ENCODE data around the gene GJD3. TPM values are rescaled to one million over a fixed set of nuclear protein-coding genes. Genes with fewer than 3 reads are reported as not detected.

The GJD3 gene
- total RNA-seq, 2 donors from 2014 or later: not detected

DNA sequence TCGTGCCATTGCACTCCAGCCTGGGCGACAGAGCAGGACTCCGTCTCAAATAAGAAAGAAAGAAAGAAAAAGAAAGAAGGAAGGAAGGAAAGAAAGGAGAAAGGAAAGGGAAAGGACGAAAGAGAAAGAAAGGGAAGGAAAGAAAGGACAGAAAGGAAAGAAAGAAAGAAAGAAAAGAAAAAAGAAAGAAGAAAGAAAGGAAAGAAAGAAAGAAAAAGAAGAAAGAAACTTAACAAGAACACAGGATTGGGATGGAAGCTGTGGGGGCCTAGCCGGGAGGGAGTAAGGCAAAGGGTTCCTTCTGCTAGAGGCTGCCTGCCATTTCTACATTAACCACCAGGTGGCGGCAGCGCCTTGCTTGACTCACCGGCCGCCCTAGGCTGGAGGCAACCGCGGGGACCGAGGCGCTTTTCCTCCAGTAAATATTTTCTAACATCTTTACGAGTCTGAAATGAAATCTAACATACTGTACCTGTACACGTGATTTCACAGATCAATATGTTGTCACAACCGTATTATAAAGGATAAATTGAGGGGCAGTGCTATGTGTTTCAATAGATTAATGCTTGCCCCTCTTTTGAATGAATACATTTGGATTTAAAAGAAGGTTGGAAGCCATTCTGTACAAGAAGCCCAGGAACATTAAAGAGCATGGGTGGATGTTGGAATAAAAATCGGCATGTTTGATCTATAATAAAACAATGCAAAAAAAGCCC, 6.1 kb downstream of the GJD3 start:
- peak overlapping the region in 1 of 2 donors; percentile 72 for H3K27ac Mint-ChIP-seq
- DNase-seq (ENCODE audit: low spot score in 2 of 2) (peak; percentile 85 to 96), ATAC-seq (peak; percentile 48 to 51)
- H3K9me3 Mint-ChIP-seq: no peaks in the 10 kb centered on the region
- no peaks in the 10 kb centered on the region for H3K36me3 Mint-ChIP-seq

- Mint-ChIP-seq H3K36me3 (no peaks in the 10 kb centered on the region), H3K9me3 (no peaks in the 10 kb centered on the region), H3K27ac (no peak overlapping the region)
- DNase-seq (ENCODE audit: low spot score in 2 of 2): no peak
- no peak for ATAC-seq
These were observed 7.3 kb downstream of the GJD3 start for GRCh38 chr17:40356990-40357881.

DNA sequence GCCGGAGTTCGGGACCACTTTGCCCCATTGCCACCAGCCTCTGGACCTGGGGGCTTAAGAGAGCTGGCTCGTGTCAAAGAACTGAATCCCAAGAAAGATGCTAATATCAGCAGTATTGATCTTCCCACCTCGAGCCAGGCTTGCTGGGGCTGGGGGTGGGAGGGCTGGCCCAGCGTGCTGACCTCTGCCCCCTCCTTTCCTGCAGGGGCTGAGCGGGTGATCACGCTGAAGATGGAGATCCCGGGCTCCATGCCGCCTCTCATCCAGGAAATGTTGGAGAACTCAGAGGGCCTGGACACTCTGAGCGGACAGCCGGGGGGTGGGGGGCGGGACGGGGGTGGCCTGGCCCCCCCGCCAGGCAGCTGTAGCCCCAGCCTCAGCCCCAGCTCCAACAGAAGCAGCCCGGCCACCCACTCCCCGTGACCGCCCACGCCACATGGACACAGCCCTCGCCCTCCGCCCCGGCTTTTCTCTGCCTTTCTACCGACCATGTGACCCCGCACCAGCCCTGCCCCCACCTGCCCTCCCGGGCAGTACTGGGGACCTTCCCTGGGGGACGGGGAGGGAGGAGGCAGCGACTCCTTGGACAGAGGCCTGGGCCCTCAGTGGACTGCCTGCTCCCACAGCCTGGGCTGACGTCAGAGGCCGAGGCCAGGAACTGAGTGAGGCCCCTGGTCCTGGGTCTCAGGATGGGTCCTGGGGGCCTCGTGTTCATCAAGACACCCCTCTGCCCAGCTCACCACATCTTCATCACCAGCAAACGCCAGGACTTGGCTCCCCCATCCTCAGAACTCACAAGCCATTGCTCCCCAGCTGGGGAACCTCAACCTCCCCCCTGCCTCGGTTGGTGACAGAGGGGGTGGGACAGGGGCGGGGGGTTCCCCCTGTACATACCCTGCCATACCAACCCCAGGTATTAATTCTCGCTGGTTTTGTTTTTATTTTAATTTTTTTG, 8.5 kb downstream of the GJD3 start:
- Mint-ChIP-seq H3K27ac (no peak overlapping the region), H3K9me3 (no peaks in the 10 kb centered on the region), H3K36me3 (no peaks in the 10 kb centered on the region)
- no peak for ATAC-seq
- DNase-seq (ENCODE audit: low spot score in 2 of 2): no peak

DNA sequence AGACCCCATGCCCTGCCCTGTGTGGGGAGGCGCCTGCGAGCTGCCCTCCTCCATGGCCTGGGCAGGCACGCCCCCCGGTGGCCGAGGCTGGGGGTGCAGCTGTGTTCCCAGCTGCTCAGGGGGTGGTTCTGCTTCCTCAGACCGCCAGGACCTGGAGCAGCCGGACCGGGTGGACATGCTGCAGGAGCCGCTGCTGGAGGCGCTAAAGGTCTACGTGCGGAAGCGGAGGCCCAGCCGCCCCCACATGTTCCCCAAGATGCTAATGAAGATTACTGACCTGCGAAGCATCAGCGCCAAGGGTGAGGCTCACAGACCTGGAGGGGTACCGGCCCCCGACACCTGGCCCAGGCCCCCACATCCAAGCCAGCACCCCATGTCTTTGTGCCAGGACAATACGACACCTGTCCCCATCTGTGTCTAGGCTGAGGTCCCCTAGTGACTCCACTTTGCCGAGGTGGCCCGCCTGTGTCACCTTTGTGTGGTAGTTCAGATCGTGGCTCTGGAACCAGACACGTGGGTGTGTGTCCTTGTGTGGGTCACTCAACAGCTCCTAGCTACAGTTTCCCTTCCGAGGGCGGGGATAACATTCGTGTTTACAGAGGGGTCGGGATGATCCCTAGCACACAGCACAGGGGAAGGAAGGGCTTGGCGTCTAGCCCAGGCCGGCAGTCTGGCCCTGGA, 9.3 kb downstream of the GJD3 start:
- DNase-seq (ENCODE audit: low spot score in 2 of 2): peak; percentile 76 to 95
- ATAC-seq: peak; percentile 74 to 79
- H3K27ac Mint-ChIP-seq: peak overlapping the region in 1 of 2 donors; percentile 44
- H3K36me3 Mint-ChIP-seq: no peaks in the 10 kb centered on the region
- no peaks in the 10 kb centered on the region for H3K9me3 Mint-ChIP-seq

DNA sequence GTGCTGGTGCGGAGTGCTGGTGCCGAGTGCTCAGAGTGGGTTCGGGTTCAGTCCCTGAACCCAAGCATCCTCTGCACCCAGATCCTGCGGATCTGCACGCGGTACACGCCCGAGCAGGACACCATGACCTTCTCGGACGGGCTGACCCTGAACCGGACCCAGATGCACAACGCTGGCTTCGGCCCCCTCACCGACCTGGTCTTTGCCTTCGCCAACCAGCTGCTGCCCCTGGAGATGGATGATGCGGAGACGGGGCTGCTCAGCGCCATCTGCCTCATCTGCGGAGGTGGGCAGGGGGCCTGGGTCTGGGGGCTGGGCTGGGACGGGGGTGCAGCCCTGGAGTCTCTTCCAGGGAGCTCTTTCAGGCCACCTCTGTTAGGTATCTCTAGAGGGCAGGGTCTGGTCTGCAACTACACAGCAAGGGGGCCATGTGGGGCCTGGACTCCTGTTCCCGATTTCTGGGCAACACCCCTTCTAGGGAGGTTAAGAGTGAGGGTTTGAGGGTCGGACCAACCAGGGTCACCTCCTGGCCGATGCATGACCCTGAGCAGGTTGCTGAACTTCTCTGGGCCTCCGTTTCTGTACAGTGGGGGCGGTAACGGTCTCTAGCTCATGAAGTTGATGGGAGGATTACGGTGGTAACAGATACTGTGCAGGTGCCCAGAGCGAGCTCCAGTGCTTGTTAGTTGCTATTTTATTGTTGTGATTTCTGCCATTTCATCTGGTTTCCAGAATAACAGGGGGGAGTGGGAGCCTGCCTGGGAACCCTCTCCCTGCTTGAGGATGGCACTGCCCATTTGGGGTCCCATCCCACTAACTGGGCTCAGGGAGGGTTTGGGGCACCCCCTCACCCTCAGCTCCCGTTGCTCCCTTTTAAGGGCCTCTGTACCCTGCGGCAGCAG, 10.1 kb downstream of the GJD3 start:
- Mint-ChIP-seq H3K36me3 (no peaks in the 10 kb centered on the region), H3K9me3 (no peaks in the 10 kb centered on the region), H3K27ac (peak overlapping the region in 1 of 2 donors; percentile 29)
- no peak for DNase-seq (ENCODE audit: low spot score in 2 of 2)
- ATAC-seq: no peak

GRCh38 chr17:40352779-40353394, 11.7 kb downstream of the GJD3 start:
- Mint-ChIP-seq H3K9me3 (no peaks in the 10 kb centered on the region), H3K27ac (peak overlapping the region in 1 of 2 donors; percentile 8), H3K36me3 (no peaks in the 10 kb centered on the region)
- DNase-seq (ENCODE audit: low spot score in 2 of 2) (no peak), ATAC-seq (peak in 1 of 2 donors; percentile 49)

DNA sequence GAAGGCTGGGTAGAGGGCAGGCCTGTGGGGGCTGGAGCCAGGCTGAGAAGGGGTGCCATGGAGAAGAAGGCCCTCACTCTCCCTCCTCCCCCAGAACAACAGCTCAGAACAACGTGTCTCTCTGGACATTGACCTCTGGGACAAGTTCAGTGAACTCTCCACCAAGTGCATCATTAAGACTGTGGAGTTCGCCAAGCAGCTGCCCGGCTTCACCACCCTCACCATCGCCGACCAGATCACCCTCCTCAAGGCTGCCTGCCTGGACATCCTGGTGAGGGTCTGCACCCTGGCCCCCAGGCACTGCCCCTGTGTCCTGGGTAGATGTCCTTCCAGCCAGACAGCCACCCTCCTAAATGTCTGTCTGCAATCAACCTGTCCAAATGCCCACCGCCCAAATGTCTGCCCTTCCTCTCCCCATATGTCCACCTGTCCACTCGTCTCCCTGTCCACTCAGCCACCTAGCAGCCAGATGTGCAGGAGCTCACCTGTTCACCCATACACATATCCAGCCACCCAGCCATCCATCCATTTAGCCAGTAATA, 12.2 kb downstream of the GJD3 start:
- H3K27ac Mint-ChIP-seq: peak overlapping the region in 1 of 2 donors; percentile 8
- DNase-seq (ENCODE audit: low spot score in 2 of 2) (no peak), ATAC-seq (no peak)
- H3K36me3 Mint-ChIP-seq: no peaks in the 10 kb centered on the region
- no peaks in the 10 kb centered on the region for H3K9me3 Mint-ChIP-seq

DNA sequence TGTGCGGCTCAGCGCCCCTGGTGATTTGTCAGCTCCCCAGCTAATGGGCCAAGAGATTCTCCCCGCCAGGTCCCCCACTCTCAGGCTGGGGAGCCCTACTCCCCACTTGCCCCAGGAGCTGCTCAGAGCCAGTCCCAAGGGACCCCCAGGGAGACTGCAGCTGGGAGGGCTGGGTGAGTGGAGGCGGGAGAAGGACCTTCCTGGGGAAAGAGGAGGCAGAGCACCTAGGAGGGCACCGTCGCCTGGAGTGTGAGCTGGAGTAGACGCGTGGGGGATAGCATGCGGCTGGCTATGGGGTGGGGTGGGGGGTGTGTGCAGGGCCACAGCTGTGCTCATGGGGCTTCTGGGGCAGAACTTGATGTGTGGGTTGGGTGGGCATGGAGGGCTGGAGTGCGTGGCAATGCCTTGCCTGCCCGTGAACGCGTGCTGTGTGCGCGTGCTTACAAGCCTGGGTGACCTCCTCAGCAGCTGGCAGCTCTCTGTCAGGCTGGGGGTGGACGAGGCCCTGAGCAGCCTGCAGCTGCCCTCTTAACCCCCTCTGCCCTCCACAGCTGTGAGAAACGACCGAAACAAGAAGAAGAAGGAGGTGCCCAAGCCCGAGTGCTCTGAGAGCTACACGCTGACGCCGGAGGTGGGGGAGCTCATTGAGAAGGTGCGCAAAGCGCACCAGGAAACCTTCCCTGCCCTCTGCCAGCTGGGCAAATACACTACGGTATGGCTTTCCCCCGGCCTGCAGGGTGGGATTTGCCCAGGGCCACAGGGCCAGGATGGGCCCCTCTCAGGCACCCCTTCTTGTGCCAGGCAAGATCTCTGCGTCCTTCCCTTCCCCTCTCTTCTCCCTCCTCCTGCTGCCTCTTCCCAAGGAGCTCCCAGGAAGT, 12.9 kb downstream of the GJD3 start:
- DNase-seq (ENCODE audit: low spot score in 2 of 2) (no peak), ATAC-seq (no peak)
- H3K36me3 Mint-ChIP-seq: no peaks in the 10 kb centered on the region
- no peak overlapping the region for H3K27ac Mint-ChIP-seq
- no peaks in the 10 kb centered on the region for H3K9me3 Mint-ChIP-seq

GRCh38 chr17:40350689-40351358, 13.7 kb downstream of the GJD3 start:
- no peak for ATAC-seq
- Mint-ChIP-seq H3K9me3 (no peaks in the 10 kb centered on the region), H3K27ac (peak overlapping the region; percentile 0 to 10), H3K36me3 (no peaks in the 10 kb centered on the region)
- no peak for DNase-seq (ENCODE audit: low spot score in 2 of 2)

DNA sequence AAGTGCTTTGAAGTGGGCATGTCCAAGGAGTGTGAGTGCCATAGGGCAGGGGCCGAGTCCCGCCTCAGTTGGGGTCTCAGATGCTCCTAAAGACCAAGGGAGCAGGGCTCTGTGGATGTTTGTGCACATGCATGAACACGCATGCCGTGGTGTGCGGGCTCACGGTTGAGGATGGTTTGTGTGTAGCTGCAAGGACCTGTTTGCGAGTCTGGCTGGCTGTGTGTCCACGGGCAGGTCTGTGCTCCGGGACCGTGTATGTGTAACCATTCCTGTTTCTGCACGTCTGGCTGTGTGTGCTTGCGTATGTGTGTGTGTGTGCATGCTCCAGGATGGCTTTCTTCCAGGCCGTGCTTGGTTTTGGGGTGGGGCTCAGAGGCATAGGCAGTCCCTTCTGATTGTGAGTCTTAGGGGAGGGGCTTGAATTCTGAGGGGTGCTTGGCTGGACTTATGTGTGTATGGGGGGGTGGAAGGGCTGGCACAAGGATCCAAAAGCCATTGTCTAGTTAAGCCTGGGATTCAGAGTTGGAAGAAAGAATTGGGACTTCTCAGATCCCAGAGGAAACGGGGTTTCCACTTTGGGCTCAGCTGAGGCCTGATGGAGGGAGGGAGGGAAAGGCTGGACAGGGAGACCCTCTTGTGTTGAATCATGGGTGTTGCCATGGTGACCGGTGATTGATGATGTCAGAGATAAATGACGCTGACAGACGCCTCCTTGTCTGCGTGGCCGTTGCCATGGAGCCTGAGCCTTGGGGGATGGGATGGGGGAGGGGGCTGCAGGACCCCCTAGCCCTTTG, 14.4 kb downstream of the GJD3 start:
- peak overlapping the region; percentile 0 to 2 for H3K27ac Mint-ChIP-seq
- ATAC-seq (no peak), DNase-seq (ENCODE audit: low spot score in 2 of 2) (no peak)
- H3K9me3 Mint-ChIP-seq: no peaks in the 10 kb centered on the region
- no peaks in the 10 kb centered on the region for H3K36me3 Mint-ChIP-seq

- Mint-ChIP-seq H3K27ac (peak overlapping the region; percentile 0 to 81), H3K36me3 (no peaks in the 10 kb centered on the region), H3K9me3 (no peaks in the 10 kb centered on the region)
- no peak for ATAC-seq
- no peak for DNase-seq (ENCODE audit: low spot score in 2 of 2)
These were observed 15.1 kb downstream of the GJD3 start for GRCh38 chr17:40349477-40349894.

DNA sequence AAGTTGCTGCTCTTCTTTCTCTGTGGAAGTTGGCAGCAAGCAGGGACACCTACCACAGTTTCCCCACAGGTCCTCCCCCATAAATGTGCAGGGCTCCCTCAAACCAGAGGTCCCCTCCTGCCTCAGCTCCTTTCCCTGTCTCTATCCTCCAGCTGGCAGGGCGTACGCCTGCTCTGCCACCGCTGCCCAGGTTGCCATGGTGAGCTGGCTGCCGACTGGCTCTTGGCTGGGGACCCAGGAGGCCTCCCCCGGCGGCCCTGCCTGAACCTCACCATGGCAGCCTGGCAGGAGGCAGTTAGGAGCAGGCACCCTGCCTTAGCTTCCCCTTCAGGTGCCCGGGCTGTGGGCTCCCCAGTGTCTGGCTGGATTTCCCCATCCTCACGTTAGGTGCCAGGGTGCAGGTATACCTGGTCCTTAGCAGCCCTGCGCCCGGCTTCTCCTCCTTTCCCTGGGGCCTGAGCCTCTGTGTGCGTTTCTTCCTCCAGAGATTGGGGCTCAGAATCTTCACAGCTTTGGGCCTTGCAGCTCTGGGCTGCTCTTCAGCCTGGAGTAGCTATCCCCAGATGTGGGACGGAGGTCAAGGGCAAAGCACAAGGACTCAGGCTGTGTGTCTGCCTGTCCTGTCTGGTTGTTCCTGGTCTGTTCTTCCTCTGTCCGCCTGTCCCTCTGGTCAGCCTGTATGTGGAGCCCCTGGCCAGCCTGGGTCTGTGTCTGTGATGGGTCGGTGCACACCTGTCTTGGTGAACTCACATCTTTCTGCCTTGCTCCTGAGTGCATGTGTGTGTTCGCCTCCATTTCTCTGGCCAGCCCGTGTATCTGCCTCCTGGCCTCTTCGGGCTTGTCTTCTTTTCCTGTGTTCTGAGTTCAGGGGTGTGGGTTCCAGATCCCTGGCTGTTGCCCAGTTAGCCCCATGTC, 15.7 kb downstream of the GJD3 start:
- ATAC-seq (no peak), DNase-seq (ENCODE audit: low spot score in 2 of 2) (no peak)
- Mint-ChIP-seq H3K36me3 (no peaks in the 10 kb centered on the region), H3K27ac (peak overlapping the region; percentile 0 to 81), H3K9me3 (no peaks in the 10 kb centered on the region)

Data from activated naive CD4-positive, alpha-beta T cell treated with anti-CD3 and anti-CD28 coated beads, Interleukin-2, amount 50 U/mL, for 72 hours (primary cell).